SU-DHL-6 (cell line): ENCODE data around the gene PDSS1.

Source experiments
- H2AFZ ChIP-seq: fragments of 200-600 bp; sonication (generic); 2 replicates; pipeline ENCODE4 v1.6.1; 2014; ENCODE audit warnings: low read depth, mild to moderate bottlenecking, moderate library complexity, mixed read lengths, antibody characterized with exemption, low read length; ENCODE audit not compliant: severe bottlenecking
- H3F3A ChIP-seq: fragments of 200-600 bp; shearing (Covaris generic); 2 replicates; pipeline ENCODE4 v1.6.0; 2016; ENCODE audit warnings: antibody characterized with exemption, mild to moderate bottlenecking; ENCODE audit not compliant: insufficient read depth
- H3K27ac ChIP-seq: fragments of 200-600 bp; sonication (generic); 2 replicates; pipeline ENCODE4 v1.5.1; 2016; ENCODE audit warnings: low read depth, mild to moderate bottlenecking, low read length, moderate library complexity, mixed read lengths
- H3K27me3 ChIP-seq: fragments of 200-600 bp; sonication (generic), shearing (Covaris generic); 2 replicates; pipeline ENCODE4 v1.6.0; 2014; ENCODE audit warnings: mild to moderate bottlenecking, low read length
- H3K36me3 ChIP-seq: fragments of 200-600 bp; sonication (generic); 2 replicates; pipeline ENCODE4 v1.6.1; 2014; ENCODE audit warnings: mild to moderate bottlenecking, low read length, mixed read lengths
- H3K4me2 ChIP-seq: fragments of 300-600, 200-600 bp; shearing (Covaris generic), sonication (generic); 2 replicates; pipeline ENCODE4 v1.6.0; 2014; ENCODE audit warnings: low read length, low read depth, mild to moderate bottlenecking; ENCODE audit not compliant: poor library complexity, severe bottlenecking
- H3K4me3 ChIP-seq: fragments of 200-600 bp; sonication (generic); 2 replicates; pipeline ENCODE4 v1.5.1; 2014; ENCODE audit warnings: antibody characterized with exemption, low read length, mild to moderate bottlenecking, mixed read lengths; ENCODE audit not compliant: insufficient read depth, poor library complexity, severe bottlenecking
- H3K79me2 ChIP-seq: fragments of 200-600 bp; sonication (generic); 2 replicates; pipeline ENCODE4 v1.6.1; 2014; ENCODE audit warnings: mild to moderate bottlenecking, low read length, moderate library complexity; ENCODE audit not compliant: insufficient read depth
- H3K9ac ChIP-seq: fragments of 200-600 bp; sonication (generic); 2 replicates; pipeline ENCODE4 v1.7.0; 2014; ENCODE audit warnings: mild to moderate bottlenecking, low read length
- H3K9me2 ChIP-seq: fragments of 200-600 bp; sonication (generic); replicated peaks from 2 replicates; pipeline ENCODE4 v1.6.1; 2014; ENCODE audit warnings: low read length; ENCODE audit not compliant: insufficient read depth
- H3K9me3 ChIP-seq: fragments of 200-600 bp; sonication (generic); 2 replicates; pipeline ENCODE4 v1.6.1; 2014; ENCODE audit warnings: low read length, mixed read lengths; ENCODE audit not compliant: insufficient read depth
- H4K20me1 ChIP-seq: fragments of 200-600 bp; sonication (generic); 2 replicates; pipeline ENCODE4 v1.6.1; 2014; ENCODE audit warnings: low read depth, mild to moderate bottlenecking, antibody characterized with exemption, low read length, moderate library complexity, mixed read lengths
- CTCF ChIP-seq: fragments of 200-600 bp; sonication (generic); IDR thresholded peaks from one replicate; pipeline ENCODE4 v1.5.1; 2017; ENCODE audit warnings: antibody characterized with exemption, mild to moderate bottlenecking, low read length, moderate library complexity; ENCODE audit not compliant: insufficient read depth, poor library complexity, severe bottlenecking
- EZH2phosphoT487 ChIP-seq: fragments of 200-600 bp; sonication (generic), shearing (Covaris generic); conservative IDR thresholded peaks from 2 replicates; pipeline ENCODE4 v1.6.1; 2018; ENCODE audit warnings: mild to moderate bottlenecking, antibody characterized with exemption, low read length, moderate library complexity, mixed read lengths

PDSS1 gene

GRCh38 chr10:26717476-26717875 is 20.0 kb downstream of the PDSS1 start:
- TF ChIP-seq EZH2phosphoT487 = no peak
- TF ChIP-seq CTCF = no peak
- Histone ChIP-seq H3K27me3 (no peaks in the 10 kb centered on the region), H3F3A (peaks cover 6% of the 10 kb centered on the region; the same call in 1 of the 2 replicates), H3K4me2 (no peak overlapping the region), H3K36me3 (peaks cover 11% of the 10 kb centered on the region; the same call in 1 of the 2 replicates), H2AFZ (no peak overlapping the region), H3K9me3 (no peaks in the 10 kb centered on the region), H3K4me3 (no peak overlapping the region), H4K20me1 (no peaks in the 10 kb centered on the region), H3K79me2 (peaks cover 11% of the 10 kb centered on the region), H3K9ac (no peak overlapping the region), H3K27ac (no peak overlapping the region), H3K9me2 (no peaks in the 10 kb centered on the region)

DNA sequence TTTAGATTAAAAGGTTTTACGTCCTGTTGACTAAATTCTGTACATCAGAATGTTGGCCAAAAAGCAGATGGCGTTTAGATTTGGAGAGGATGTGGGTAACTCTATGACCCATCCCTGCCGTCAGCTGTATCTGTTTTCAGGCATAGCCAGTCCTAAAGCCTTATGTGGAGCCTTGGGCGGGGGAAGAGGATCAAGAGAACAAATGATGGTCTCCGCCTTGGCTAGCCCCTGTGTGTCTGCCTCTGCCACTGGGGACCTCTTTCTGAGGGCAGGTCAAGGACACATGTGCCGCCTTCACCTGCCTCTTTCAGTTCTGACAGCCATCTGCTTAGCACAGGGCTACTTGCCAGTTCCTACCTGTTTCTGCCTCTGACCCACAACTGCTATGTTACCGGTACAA is 24.1 kb downstream of the PDSS1 start:
- TF ChIP-seq EZH2phosphoT487 = no peak
- TF ChIP-seq CTCF = no peak
- Histone ChIP-seq H2AFZ (no peak overlapping the region), H3K9ac (no peak overlapping the region), H3K9me3 (no peaks in the 10 kb centered on the region), H3K4me2 (no peak overlapping the region), H3K9me2 (no peaks in the 10 kb centered on the region), H4K20me1 (no peaks in the 10 kb centered on the region), H3K36me3 (peaks cover 18% of the 10 kb centered on the region; the same call in 1 of the 2 replicates), H3K4me3 (no peak overlapping the region), H3F3A (peaks cover 15% of the 10 kb centered on the region), H3K27ac (no peak overlapping the region), H3K79me2 (peaks cover 5% of the 10 kb centered on the region; the same call in 1 of the 2 replicates), H3K27me3 (no peaks in the 10 kb centered on the region)

DNA sequence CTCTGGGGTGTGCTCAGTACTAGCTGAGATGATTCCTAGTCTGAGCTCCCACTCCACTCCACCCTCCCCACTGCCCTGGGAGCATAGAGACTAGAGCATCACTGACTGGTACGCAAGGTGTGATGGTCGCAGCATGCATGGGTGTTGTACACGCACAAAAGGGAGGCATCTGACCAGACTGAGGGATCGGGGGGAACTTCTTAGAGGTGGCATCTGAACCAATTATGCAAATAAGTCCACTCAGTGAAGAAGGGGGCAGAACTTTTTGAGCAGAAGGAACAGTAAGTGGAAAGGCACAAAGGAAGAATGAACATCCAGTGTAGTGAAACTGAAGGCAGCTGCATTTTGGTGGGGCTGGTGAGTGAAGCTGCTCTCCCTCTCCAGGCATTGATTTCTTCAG is 25.5 kb downstream of the PDSS1 start:
- Histone ChIP-seq H4K20me1 (no peaks in the 10 kb centered on the region), H3K9me3 (no peaks in the 10 kb centered on the region), H2AFZ (no peak overlapping the region), H3K4me3 (no peak overlapping the region), H3K9me2 (no peaks in the 10 kb centered on the region), H3K27me3 (no peaks in the 10 kb centered on the region), H3K79me2 (peaks cover 8% of the 10 kb centered on the region; the same call in 1 of the 2 replicates), H3F3A (peaks cover 15% of the 10 kb centered on the region), H3K4me2 (no peak overlapping the region), H3K36me3 (peaks cover 17% of the 10 kb centered on the region; the same call in 1 of the 2 replicates), H3K9ac (no peak overlapping the region), H3K27ac (no peak overlapping the region)
- TF ChIP-seq CTCF (no peak), EZH2phosphoT487 (no peak)
